GM12865 (cell line): Measurements from ENCODE around the gene AIG1.

Experiments used
- DNase-seq: peaks from one replicate; pipeline ENCODE4 v3.0.0; 2010; ENCODE audit warnings: low read depth
- H3K4me3 ChIP-seq: 2 replicates; pipeline ENCODE4 v1.5.1; 2011; ENCODE audit warnings: mild to moderate bottlenecking, low read depth, low read length, control low read depth
- TF ChIP-seq, protein P1 (sequence below): IDR thresholded peaks from 2 replicates; pipeline ENCODE4 v1.5.1; 2011; ENCODE audit warnings: low read length, control low read depth, low read depth, inconsistent platforms; ENCODE audit not compliant: insufficient read depth; ENCODE audit errors: missing control alignments

Gene AIG1

DNA sequence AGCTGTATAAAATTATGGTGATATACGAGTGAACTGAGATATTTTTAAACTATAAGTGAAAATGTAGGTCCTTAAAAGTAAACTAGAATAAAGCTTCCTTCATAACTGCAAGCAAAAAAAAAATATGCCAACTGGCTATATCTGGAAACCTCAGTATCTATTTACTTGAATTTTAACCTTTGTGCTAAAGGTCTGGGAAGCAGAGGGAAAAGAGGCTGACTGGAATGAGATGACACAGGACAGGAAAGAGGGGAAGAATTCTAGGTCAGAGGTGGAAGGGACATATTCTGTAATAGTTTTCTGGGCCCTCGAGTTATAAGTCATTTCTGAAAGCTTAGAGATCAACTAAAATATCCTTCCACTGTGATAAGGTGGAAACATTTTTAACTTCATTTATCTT, 46.8 kb downstream of the AIG1 start:
- no peak for DNase-seq
- H3K4me3 ChIP-seq, result no peak overlapping the region
- TF ChIP-seq, protein P1, sequence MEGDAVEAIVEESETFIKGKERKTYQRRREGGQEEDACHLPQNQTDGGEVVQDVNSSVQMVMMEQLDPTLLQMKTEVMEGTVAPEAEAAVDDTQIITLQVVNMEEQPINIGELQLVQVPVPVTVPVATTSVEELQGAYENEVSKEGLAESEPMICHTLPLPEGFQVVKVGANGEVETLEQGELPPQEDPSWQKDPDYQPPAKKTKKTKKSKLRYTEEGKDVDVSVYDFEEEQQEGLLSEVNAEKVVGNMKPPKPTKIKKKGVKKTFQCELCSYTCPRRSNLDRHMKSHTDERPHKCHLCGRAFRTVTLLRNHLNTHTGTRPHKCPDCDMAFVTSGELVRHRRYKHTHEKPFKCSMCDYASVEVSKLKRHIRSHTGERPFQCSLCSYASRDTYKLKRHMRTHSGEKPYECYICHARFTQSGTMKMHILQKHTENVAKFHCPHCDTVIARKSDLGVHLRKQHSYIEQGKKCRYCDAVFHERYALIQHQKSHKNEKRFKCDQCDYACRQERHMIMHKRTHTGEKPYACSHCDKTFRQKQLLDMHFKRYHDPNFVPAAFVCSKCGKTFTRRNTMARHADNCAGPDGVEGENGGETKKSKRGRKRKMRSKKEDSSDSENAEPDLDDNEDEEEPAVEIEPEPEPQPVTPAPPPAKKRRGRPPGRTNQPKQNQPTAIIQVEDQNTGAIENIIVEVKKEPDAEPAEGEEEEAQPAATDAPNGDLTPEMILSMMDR, result no peak

DNA sequence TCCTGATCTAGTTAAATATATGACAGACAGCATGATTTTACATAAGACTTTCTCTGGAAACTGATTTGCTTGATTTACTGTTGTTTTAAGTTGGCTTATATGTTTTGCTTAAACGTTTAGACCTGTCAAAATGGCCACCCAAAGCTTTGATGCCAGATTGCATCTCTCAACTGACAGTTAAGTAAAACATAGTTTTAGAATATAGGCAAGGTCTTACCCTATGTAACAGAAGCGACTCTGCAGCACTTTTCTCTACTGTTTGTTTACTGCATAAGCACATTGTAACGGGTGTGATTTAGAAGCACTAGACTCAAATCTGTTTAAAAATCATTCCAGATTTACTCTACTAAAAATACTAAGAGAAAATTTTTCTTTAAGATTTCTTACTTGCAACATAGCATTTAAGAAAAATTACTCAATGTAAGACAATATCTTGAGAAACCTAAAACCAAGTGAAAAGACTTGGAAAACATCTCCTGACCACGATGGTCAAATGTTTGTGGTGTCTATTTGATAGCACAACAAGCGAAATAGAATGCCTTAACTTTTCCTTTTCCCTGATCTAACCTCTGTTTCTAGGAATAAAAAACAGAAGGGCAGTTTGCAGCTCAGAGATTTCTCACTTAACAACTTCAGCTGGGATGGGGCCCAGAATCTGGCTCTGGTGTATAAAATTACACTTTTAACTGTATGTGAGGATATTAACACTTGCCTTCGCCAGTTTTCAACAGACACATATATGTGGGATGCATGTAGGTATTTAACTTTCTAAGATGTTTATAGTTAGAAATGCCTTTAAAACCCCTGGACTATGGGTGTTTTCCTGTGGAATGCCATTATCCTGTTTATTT, 47.4 kb downstream of the AIG1 start:
- DNase-seq, result no peak
- no peak overlapping the region for H3K4me3 ChIP-seq
- TF ChIP-seq, protein P1, result no peak

DNA sequence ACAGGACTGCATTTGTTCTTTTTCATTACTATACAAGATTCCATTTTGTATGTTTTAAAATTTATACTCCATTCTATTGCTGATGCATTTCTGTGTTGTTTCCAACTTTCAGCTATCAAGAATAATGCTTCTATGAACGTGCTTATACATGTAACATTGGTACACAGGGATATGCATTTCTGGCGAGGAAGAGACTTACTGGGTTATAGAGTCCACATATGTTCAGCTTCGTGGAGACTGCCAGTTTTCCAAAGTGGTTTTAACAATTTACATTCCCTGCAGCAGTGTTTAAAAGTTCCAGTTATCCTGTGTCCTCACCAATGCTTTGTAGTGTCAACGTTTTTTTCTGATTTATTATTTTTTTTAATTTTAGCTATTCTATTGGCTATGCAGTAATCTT, 48.5 kb downstream of the AIG1 start:
- H3K4me3 ChIP-seq, result no peak overlapping the region
- no peak for DNase-seq
- TF ChIP-seq, protein P1, result no peak

DNA sequence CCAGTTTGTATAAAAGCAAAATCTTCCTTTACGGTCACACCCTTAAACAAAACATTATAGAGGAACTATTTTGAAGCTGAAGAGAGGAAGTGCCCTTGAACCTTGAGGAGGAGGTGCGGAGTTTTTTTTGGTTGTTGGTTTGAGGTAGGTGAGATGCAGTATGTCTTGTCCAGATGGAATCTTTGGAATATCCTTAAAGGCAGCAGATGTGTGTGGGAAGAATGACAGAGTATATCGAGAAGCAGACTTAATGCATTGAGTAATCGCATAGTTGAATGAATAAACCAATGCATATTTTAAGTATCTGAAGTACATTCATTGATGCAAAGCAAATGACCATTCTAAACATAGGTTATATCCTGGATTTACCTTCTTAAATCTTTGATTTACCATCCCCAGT, 49.9 kb downstream of the AIG1 start:
- H3K4me3 ChIP-seq, result no peak overlapping the region
- no peak for DNase-seq
- TF ChIP-seq, protein P1, result no peak

DNA sequence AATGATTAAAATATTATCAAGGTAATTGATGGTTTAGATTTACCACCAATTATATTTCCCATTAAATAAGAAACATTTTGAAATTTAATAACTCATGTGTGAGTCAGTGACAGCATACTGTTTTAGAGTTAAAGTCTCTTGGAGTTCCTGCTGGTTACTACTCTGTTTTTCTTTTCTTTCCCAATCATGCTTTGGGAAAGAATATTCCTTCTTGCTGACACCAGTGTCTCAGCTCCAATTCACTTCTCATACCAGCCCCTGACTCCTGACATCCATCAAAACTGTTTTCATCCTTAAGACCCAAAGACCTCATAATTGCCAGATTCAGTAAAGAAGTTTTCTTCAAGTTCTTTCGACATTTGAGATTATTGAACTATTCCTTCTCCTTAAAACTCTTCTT, 50.3 kb downstream of the AIG1 start:
- DNase-seq, result no peak
- no peak overlapping the region for H3K4me3 ChIP-seq
- TF ChIP-seq, protein P1, result no peak

DNA sequence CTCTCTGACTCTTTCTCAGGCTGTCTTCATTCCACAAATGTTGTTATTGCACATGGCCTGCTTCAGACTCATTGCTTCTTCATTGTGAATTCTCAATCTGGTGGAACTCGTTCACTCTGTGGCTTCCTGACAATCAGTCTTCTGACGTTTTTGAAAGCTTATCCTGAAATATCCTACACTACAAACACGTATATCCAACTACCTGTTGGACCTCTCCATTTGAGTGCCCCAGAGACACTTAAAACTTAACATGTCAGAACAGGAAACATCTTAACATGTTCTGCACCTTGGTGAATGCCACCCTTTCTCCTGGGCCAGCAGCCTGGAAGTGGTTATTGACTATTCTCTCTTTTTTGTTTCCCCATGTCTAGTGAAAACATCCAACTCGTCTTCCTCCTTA, 50.8 kb downstream of the AIG1 start:
- H3K4me3 ChIP-seq, result no peak overlapping the region
- DNase-seq, result no peak
- TF ChIP-seq, protein P1, result no peak

DNA sequence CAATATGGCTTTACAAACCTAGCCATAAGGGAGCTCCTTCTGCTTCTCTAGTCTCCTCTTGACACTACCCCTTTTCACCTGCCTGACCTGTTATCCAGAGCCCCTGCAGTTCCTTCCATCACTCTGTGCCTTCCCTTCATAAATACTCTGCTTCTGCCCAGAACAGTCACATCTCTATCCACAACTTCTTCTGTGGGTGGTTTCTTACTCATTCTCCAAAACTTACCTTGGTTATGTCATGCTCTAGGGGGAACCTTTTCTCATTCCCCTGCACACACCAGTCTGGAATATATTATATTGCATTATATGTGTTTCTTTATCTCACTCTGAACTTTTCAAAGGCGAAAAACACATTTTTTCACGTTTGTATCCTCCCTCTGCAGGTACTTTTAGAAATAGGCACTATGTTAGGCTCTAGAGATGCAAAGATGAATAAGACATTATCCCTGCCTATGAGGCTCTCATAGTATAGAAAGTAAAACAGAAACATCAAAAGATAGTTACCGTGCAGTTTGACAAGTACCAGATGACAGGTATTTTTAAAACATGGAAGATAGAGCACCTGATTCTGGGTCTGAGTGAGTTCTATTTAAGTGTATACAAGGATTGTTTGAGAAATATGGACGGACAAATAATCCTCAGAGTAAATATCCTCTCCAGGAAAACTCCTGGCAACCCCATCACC, 51.5 kb downstream of the AIG1 start:
- H3K4me3 ChIP-seq, result no peak overlapping the region
- TF ChIP-seq, protein P1, result no peak
- DNase-seq, result no peak
